HAP-1 (cell line): ENCODE data around the gene DISC1.
A peak's percentile ranks its signal among the peaks of the same experiment; 100 is the strongest.
"Not testable (repeated sequence)": the region's sequence is repeated elsewhere in the genome, so short reads cannot be mapped to it uniquely, and the experiment has no call there.

Experiments
- DNase-seq, 2 experiments: peaks; one replicate each; pipeline ENCODE4 v3.0.0-alpha.2; 2016 to 2020; ENCODE audit warnings: low spot score in 2 of 2
- H3K27me3 ChIP-seq: fragments of 250-450 bp; sonication (Bioruptor Pico); 2 replicates; pipeline ENCODE4 v1.5.1; 2020; ENCODE audit warnings: low read depth, mild to moderate bottlenecking, moderate library complexity
- H3K36me3 ChIP-seq: fragments of 250-450 bp; sonication (Bioruptor Pico); replicated peaks from 2 replicates; pipeline ENCODE4 v1.5.1; 2020; ENCODE audit warnings: mild to moderate bottlenecking
- H3K4me1 ChIP-seq: fragments of 250-450 bp; sonication (Bioruptor Pico); 2 replicates; pipeline ENCODE4 v1.5.1; 2020; ENCODE audit warnings: mild to moderate bottlenecking
- H3K4me3 ChIP-seq: fragments of 250-450 bp; sonication (Bioruptor Pico); 2 replicates; pipeline ENCODE4 v1.5.1; 2020; ENCODE audit warnings: mild to moderate bottlenecking, moderate library complexity
- H3K9me3 ChIP-seq: fragments of 250-450 bp; sonication (Bioruptor Pico); 2 replicates; pipeline ENCODE4 v1.5.1; 2020; ENCODE audit warnings: mild to moderate bottlenecking, moderate library complexity
- in situ Hi-C: fragments of 300-500 bp; cut with MboI; formaldehyde crosslinking; loops from 3 replicates; pipeline ENCODE4 v1.14.3; 2020; ENCODE audit warnings: low sequenced_read_pairs, inconsistent platforms, mixed read lengths

The DISC1 gene

DNA sequence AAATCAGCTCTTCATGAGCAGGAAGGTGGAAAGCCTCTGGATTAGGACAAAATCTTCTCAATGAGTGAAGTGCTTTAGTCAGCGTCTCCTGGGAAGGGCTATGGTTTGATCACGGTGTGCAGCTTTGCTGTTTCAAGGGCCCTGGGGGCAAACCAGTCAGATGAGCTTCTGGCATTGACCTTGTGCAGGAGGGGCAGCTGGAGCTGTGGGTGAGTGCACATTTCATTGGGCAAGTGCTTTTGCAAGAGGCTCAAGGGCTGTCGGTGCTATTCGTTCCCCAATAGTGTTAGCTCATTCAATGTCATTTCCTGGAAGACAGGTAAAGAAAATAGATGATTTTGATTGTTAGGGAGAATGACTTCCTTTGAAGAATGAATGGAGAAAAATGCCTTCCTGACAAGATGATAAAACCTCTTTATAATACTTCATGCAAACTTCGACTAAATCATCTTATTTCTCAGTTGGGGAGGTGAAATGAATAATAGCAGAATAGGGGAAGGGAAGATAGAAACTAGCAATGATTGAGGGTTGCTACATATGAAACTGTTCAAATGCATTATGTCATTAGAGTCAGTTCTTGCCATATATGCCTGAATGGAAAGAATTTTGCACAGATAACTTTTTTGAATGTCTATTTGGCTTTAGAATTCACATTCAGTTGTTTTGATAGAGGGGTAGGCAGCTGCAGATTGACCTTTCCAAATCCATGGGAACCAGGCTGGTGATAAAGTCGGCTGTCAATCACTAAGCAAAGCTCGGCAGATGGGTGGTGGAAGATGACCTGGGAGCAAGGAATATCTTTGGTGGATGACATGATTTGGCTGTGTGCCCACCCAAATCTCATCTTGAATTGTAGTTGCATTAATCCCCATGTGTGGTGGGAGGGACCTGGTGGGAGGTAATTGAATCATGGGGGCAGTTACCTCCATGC is 12.9 kb upstream of the DISC1 start:
- H3K4me1 ChIP-seq, result no peaks in the 10 kb centered on the region
- no peak for DNase-seq
- H3K9me3 ChIP-seq, result no peaks in the 10 kb centered on the region
- H3K27me3 ChIP-seq, result peaks cover 9% of the 10 kb centered on the region
- no peak overlapping the region for H3K4me3 ChIP-seq
- H3K36me3 ChIP-seq, result no peaks in the 10 kb centered on the region
- in situ Hi-C loops, result no loop called here

DNA sequence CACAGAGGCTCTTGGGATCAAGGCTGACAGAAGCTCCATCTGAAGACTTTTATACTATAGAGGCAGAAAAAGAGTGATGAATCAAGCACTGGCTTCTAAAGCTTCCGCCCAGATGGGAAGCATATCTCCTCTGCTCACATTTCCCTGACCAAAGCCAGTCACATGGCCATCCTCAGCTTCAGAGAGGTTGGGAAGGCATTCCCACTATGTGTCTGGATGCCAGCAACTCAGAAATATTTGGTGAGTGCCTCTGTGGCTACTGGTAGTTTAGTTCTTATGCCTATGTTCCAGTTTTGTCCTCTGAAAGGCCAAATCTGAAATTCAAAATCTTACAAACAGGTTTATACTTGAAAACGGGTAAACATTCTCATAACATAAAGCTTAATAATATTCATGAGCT is 9.9 kb upstream of the DISC1 start:
- H3K4me1 ChIP-seq, result no peaks in the 10 kb centered on the region
- H3K27me3 ChIP-seq, result peaks cover 9% of the 10 kb centered on the region
- in situ Hi-C loops, result no loop called here
- no peaks in the 10 kb centered on the region for H3K36me3 ChIP-seq
- H3K4me3 ChIP-seq, result no peak overlapping the region
- no peaks in the 10 kb centered on the region for H3K9me3 ChIP-seq
- DNase-seq, result no peak

DNA sequence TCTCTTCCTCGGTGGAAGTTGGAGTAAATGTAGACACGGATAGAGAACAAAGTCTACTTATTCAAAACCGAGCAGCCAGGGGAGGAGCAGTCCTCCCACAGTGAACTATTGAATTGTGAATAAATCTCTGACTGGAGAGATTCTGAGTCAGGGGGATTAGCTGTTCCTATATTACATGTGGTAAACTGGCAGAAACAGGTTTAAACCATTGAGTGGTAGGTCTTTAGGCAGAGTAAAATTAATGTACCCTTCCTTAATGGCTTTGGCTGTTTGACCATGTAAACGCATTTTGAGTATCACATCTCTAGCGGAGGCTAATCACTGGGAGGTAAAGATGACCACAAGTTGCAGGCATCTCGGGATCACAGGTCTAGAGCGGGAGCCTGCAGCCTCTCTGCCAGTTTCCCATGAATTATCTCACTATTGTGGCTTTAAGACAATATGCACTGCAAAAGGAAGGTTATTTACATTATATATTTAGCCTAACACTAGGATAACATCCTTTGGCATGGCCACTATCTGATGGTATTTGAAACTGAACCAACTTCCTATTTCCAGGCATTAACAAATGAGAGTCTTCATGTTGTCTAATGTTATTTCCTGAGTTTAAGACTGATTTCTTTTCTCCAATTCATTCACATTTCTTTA is 7.9 kb upstream of the DISC1 start:
- in situ Hi-C loops, result no loop called here
- no peak overlapping the region for H3K4me3 ChIP-seq
- no peaks in the 10 kb centered on the region for H3K36me3 ChIP-seq
- H3K27me3 ChIP-seq, result peaks cover 5% of the 10 kb centered on the region; the same call in 1 of the 2 replicates
- no peaks in the 10 kb centered on the region for H3K4me1 ChIP-seq
- DNase-seq, result no peak
- H3K9me3 ChIP-seq, result no peaks in the 10 kb centered on the region

DNA sequence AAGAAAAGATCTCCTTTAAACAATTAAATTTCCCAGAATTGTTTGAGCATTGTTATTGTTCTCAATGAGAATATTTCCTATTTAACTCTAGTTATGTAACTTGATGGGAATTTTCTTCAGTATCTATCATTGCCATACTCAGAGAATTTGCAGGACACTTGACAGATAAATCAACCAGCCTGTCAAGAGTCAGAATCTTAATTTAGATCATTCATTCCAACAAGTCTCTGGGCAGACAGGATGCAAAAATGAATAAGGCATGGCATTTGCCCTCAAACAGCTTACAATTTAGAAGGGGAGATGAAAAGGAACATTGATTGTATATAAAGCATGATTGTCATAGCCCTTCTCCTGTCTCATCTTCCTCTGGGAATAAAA is 7.3 kb upstream of the DISC1 start:
- H3K4me1 ChIP-seq, result no peaks in the 10 kb centered on the region
- H3K27me3 ChIP-seq, result peaks cover 5% of the 10 kb centered on the region; the same call in 1 of the 2 replicates
- H3K9me3 ChIP-seq, result no peaks in the 10 kb centered on the region
- no peak for DNase-seq
- H3K36me3 ChIP-seq, result no peaks in the 10 kb centered on the region
- no peak overlapping the region for H3K4me3 ChIP-seq
- in situ Hi-C loops, result no loop called here

DNA sequence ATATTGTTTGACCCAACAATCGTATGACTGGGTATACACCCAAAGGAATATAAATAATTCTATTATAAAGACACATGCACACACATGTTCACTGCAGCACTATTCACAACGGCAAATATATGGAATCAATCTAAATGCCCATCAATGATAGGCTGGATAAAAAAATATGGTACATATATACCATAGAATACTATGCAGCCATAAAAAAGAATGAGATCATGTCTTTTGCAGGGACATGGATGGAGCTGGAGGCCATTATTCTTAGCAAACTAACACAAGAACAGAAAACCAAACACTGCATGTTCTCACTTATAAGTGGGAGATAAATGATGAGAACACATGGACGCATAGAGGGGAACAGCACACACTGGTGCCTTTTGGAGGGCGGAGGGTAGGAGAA is 1.5 kb upstream of the DISC1 start:
- DNase-seq, H3K4me3 ChIP-seq, in situ Hi-C loops, H3K27me3 ChIP-seq, H3K9me3 ChIP-seq, H3K36me3 ChIP-seq, H3K4me1 ChIP-seq: not testable (repeated sequence)

DNA sequence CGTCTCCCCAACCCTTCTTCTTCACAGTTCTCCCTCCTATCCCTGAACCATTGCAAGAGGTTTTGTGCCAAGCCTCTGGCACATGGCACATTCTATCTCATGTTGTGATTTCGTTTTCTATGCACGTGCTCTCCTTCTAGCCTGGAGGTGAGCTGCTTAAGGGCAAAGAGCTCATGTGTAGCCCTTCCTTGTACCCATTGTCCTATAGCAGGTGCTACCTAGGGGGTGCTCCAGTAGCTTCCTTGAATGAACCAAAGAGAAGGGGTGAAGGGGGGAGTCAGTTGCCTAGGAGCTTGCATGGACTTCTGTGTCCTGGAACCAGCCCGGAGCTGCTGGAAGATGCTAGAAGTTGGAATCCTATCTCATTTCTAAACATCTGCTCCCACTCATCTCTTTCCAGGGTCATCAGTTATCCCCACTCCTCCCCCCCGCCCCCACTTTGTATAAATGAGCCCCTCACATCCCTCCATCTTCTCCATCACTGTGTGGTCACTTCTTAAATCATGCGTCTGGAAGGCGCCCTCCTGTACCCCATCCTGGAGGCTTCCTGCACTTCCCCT is 535 bp upstream of the DISC1 start:
- Histone ChIP-seq H3K4me1 (peaks cover 10% of the 10 kb centered on the region; the same call in 1 of the 2 replicates), H3K9me3 (no peaks in the 10 kb centered on the region), H3K36me3 (no peaks in the 10 kb centered on the region), H3K4me3 (peak overlapping the region; percentile 51), H3K27me3 (0 out of 2 replicates have a peak, but pooled peaks cover 5% of the 10 kb centered on the region)
- no peak for DNase-seq
- in situ Hi-C loops, result no loop called here

DNA sequence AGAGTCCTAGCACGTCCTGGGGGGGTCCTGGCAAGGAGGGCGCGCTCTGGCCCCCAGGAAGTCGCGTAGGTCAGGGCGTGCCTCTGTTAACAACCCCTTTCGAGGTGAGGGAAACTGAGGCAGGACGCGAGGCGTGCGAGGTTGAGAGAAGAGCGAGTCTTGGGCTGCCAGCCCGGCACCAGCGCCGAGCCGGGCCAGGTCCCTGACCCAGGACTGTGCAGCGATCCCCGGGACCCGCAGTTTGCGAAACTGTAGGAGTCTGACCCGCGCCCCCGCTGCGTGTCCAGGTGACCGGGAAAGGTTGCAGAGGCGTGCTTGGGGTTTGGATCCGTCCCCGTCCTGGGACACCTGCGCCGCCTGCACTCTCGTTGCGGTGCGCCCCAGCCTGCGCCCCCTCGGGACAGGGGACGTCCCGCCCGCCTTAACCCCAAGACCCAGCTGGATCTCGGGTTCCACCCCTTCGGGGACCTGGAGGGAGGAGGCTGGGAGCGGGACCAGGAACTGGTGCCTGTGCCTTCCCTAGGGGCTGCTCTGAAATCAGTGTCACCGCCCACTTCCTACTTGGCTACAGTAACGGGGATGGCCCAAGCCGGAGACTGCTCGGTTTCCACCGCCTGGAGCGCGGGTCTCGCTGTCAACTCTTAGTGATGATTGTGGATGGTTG is 493 bp downstream of the DISC1 start:
- in situ Hi-C loops, result no loop called here
- Histone ChIP-seq H3K36me3 (no peaks in the 10 kb centered on the region), H3K4me1 (peaks cover 10% of the 10 kb centered on the region; the same call in 1 of the 2 replicates), H3K4me3 (peak overlapping the region; percentile 51), H3K27me3 (no peaks in the 10 kb centered on the region), H3K9me3 (no peaks in the 10 kb centered on the region)
- DNase-seq, result peak; percentile 25 to 75

DNA sequence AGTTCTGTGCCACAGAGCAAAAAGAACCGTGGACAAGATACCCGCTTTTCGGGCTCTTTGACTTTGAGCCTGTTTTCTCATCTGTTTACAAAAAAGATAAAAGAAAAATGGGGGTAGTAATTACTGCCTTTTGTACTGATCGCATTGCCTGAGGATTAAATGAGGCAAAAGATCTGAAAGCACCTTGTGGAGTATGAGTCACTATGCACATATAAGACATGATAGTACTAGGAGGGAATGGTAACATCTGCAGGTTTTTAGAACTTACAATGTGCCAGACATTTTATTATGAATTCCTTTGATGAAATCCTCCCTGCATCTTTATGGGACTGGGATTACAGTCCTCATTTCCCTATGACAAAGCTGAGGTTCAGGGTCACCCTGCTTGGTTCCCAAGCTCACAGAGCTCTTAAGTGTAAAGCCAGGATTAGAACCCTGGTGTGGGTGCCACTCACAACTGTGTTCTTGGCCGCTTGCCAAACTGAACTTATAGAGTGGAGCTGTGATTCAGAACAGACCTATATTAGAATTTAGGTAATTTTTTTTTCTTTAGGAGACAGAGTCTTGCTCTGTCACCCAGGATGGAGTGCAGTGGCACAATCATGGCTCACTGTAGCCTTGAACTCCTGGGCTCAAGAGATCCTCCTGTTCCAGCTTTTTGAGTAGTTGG is 1.8 kb downstream of the DISC1 start:
- Histone ChIP-seq H3K36me3 (no peaks in the 10 kb centered on the region), H3K27me3 (no peaks in the 10 kb centered on the region), H3K4me3 (no peak overlapping the region), H3K9me3 (no peaks in the 10 kb centered on the region), H3K4me1 (peaks cover 10% of the 10 kb centered on the region; the same call in 1 of the 2 replicates)
- DNase-seq, result peak; percentile 27 to 41
- in situ Hi-C loops, result no loop called here

DNA sequence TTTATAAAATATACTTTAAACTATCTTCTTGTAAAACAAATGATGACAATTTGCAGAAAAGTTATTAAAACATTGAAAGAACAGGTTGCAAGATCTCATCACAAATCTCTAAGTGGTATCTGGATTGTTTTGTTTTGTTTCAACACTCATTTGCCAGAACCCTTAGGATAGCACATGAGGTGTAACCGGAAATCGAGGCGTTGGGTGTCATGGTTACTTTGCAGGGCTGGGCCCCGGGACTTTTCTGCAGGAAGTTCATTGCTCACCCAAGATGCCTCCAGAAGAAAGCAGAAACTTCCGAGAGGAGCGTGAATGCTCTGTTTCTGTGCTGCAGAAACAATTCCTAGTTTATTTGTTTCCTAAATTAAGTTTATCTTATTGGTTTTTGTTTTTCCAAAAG is 2.5 kb downstream of the DISC1 start:
- in situ Hi-C loops, result no loop called here
- H3K4me3 ChIP-seq, result no peak overlapping the region

DNA sequence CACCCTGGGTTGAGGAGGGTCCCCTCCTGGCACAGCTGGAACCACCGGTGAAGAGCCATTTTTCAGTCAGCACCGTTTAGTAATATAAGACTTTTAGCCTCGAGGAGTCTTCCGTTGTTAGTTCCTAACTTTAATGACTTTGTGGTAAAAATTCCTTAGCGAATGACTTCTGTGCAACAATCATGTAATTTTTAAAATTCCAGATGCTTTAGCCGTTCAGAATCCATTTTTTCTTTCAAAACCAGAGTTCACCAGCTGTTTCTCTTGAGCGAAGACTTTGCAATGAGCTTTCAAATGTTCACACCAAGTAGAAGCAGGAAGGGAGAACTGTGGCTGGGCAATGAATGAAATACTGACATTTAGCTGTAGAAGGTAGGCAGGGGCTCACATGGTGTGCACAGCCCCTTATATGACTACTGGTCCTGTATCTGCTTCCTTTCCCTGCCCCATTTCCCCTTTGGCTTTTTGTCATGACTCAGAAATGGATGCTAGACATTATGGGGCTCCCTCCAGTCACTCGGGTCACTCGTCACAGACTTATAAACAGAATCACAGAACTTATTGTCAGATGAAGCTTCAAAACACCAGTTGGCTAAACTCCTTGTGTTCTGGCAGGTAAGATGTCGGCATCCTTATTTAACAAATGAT is 4.1 kb downstream of the DISC1 start:
- in situ Hi-C loops, result no loop called here
- DNase-seq, result no peak
- Histone ChIP-seq H3K4me3 (no peak overlapping the region), H3K4me1 (peaks cover 10% of the 10 kb centered on the region; the same call in 1 of the 2 replicates), H3K27me3 (no peaks in the 10 kb centered on the region), H3K36me3 (no peaks in the 10 kb centered on the region), H3K9me3 (no peaks in the 10 kb centered on the region)

More for the DNA sequence above, 2.5 kb downstream of the DISC1 start:
- no peak for DNase-seq
- no peaks in the 10 kb centered on the region for H3K27me3 ChIP-seq
- H3K36me3 ChIP-seq, result no peaks in the 10 kb centered on the region
- H3K9me3 ChIP-seq, result no peaks in the 10 kb centered on the region
- peaks cover 10% of the 10 kb centered on the region; the same call in 1 of the 2 replicates for H3K4me1 ChIP-seq

DNA sequence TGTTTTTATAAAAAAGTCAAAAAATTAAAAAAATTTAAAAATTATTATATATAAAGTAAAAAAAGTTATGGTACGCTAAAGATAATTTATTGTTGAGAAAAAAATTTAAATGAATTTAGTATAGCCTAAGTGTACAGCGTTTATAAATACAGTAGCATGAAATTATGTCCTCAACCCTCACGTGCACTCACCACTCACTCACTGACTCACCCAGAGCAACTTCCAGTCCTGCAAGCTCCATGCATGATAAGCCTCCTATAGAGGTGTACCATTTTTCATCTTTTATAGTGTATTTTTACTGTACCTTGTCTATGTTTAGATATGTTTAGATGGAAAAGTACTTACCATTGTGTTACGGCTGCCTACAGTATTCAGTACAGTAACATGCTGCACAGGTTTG is 5.1 kb downstream of the DISC1 start:
- DNase-seq, result no peak
- Histone ChIP-seq H3K9me3 (no peaks in the 10 kb centered on the region), H3K36me3 (no peaks in the 10 kb centered on the region), H3K4me3 (no peak overlapping the region), H3K27me3 (no peaks in the 10 kb centered on the region), H3K4me1 (peaks cover 10% of the 10 kb centered on the region; the same call in 1 of the 2 replicates)
- in situ Hi-C loops, result no loop called here

DNA sequence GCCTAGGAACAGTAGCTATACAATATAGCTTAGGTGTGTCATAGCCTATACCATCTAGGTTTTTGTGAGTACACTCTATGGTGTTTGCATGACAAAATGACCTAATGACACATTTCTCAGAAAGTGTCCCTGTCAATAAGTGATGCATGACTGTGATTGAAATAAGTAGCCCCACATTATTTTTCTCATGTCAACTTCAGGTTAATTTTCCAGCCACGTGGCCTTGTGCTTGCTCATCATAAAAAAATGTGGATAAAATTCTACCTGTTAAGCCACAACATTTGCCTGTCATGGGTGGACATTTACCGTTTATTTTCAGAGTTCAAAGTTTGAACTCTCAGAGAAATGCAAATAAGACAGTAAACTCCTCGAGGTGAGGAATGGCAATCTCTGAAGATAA is 5.5 kb downstream of the DISC1 start:
- no peaks in the 10 kb centered on the region for H3K27me3 ChIP-seq
- peaks cover 10% of the 10 kb centered on the region; the same call in 1 of the 2 replicates for H3K4me1 ChIP-seq
- no peak for DNase-seq
- in situ Hi-C loops, result no loop called here
- H3K36me3 ChIP-seq, result no peaks in the 10 kb centered on the region
- no peaks in the 10 kb centered on the region for H3K9me3 ChIP-seq
- H3K4me3 ChIP-seq, result no peak overlapping the region
